K562 (cell line): Measurements from ENCODE around the gene CEMIP. TPM values are rescaled to one million over a fixed set of nuclear protein-coding genes. Genes with fewer than 3 reads are reported as not detected.

ENCODE experiments used
- ATAC-seq: fragments of 200-7000 bp; cut with Tn5 transposase; 3 replicates; pipeline ENCODE4 v1.9.1; 2020; ENCODE audit warnings: moderate library complexity
- BruUV-seq: library from RNA; stranded (reverse); fragments of 400-500 nt; replicated peaks from 2 replicates; lab custom pipeline; 2021; lab: Mats Ljungman, UMichigan
- CTCF ChIA-PET: fragments of 300-600 bp; formaldehyde crosslinking; extraction: SDS; loops from one replicate; lab custom pipeline; 2021; ENCODE audit warnings: low intra/inter-chr PET ratio; lab: Yijun Ruan, JAX
- POLR2A ChIA-PET: fragments of 300-600, 350-650 bp; sonication (Branson Sonifier 250); formaldehyde crosslinking; extraction: SDS; loops from one replicate; lab custom pipeline; 2021; ENCODE audit warnings: antibody characterized with exemption, inconsistent platforms; lab: Yijun Ruan, JAX
- DNase-seq, 4 experiments: peaks; one replicate each; pipeline versions ENCODE4 v3.0.0 to v3.0.0-alpha.2; 2011 to 2018; ENCODE audit warnings: low spot score in 3 of 4, mixed read lengths in 3 of 4; ENCODE audit errors: extremely low read depth in 1 of 4
- FAIRE-seq: peaks from 2 replicates; lab custom pipeline; 2011; peaks lifted over from hg19 to GRCh38; lab: Jason Lieb, UNC
- H2AFZ ChIP-seq: 2 replicates; pipeline ENCODE4 v1.6.0; 2011; ENCODE audit warnings: low read depth, low read length, control low read depth, inconsistent platforms
- H3K27ac ChIP-seq: fragments of 200-600 bp; 3 replicates; pipeline ENCODE4 v1.8.0; 2011; ENCODE audit warnings: low read depth, mild to moderate bottlenecking, control low read depth, inconsistent platforms, low read length, moderate library complexity, mixed read lengths; ENCODE audit errors: extremely low read depth
- H3K27me3 ChIP-seq, 2 experiments: fragments of 300-600 bp in 1 of 2; 2 replicates in 1 of 2; 3 replicates in 1 of 2; pipeline versions ENCODE4 v1.6.0 to v1.8.0; 2011; ENCODE audit warnings: inconsistent platforms in 2 of 2, low read length in 2 of 2, mild to moderate bottlenecking in 1 of 2, mixed read lengths in 1 of 2, moderate library complexity in 1 of 2; ENCODE audit not compliant: control insufficient read depth in 2 of 2, insufficient read depth in 2 of 2
- H3K36me3 ChIP-seq: fragments of 300-600 bp; 3 replicates; pipeline ENCODE4 v1.8.0; 2011; ENCODE audit warnings: mild to moderate bottlenecking, low read length, inconsistent platforms; ENCODE audit not compliant: control insufficient read depth, insufficient read depth
- H3K4me1 ChIP-seq, 2 experiments: fragments of 200-600 bp in 1 of 2; replicated peaks in 1 of 2; 2 replicates in 1 of 2; 3 replicates in 1 of 2; pipeline versions ENCODE4 v1.5.1 to v1.8.0; 2011; ENCODE audit warnings: inconsistent platforms in 2 of 2, low read length in 2 of 2, mild to moderate bottlenecking in 1 of 2, mixed read lengths in 1 of 2, moderate library complexity in 1 of 2; ENCODE audit not compliant: control insufficient read depth in 2 of 2, insufficient read depth in 2 of 2
- H3K4me2 ChIP-seq: 2 replicates; pipeline ENCODE4 v1.6.1; 2011; ENCODE audit warnings: low read length, control low read depth, inconsistent platforms, mixed read lengths; ENCODE audit not compliant: insufficient read depth
- H3K4me3 ChIP-seq: fragments of 200-600 bp; sonication (generic), shearing (Covaris generic); 2 replicates; pipeline ENCODE4 v1.5.1; 2016; ENCODE audit warnings: control low read depth, inconsistent platforms
- H3K79me2 ChIP-seq: fragments of 200-600 bp; 3 replicates; pipeline ENCODE4 v1.8.0; 2011; ENCODE audit warnings: low read length, inconsistent platforms; ENCODE audit not compliant: control insufficient read depth, insufficient read depth
- H3K9ac ChIP-seq, 2 experiments: 2 replicates each; pipeline versions ENCODE4 v1.6.0 to v1.6.1; 2011; ENCODE audit warnings: low read depth in 2 of 2, low read length in 2 of 2, control low read depth in 1 of 2, inconsistent platforms in 1 of 2, mild to moderate bottlenecking in 1 of 2, mixed read lengths in 1 of 2; ENCODE audit not compliant: insufficient read depth in 1 of 2
- H3K9me1 ChIP-seq: one replicate; pipeline ENCODE4 v1.6.0; 2011; ENCODE audit warnings: inconsistent platforms, mild to moderate bottlenecking, low read length, moderate library complexity; ENCODE audit not compliant: control insufficient read depth, insufficient read depth
- H3K9me3 ChIP-seq: replicated peaks from 2 replicates; pipeline ENCODE4 v1.5.1; 2011; ENCODE audit warnings: low read depth, low read length, inconsistent platforms; ENCODE audit not compliant: control insufficient read depth, insufficient read depth
- H4K20me1 ChIP-seq: replicated peaks from 2 replicates; pipeline ENCODE4 v1.6.1; 2011; ENCODE audit warnings: low read length, inconsistent platforms, mixed read lengths; ENCODE audit not compliant: control insufficient read depth, insufficient read depth
- ATF1 ChIP-seq, 2 experiments: fragments of 450-650 bp in 1 of 2; IDR thresholded peaks; 2 replicates each; pipeline ENCODE4 v1.6.1; 2016; ENCODE audit warnings: missing compliant biosample characterization in 1 of 2, missing genetic modification characterization in 1 of 2
- FOXJ2 ChIP-seq: fragments of 200-800 bp; sonication (Bioruptor generic); IDR thresholded peaks from 2 replicates; pipeline ENCODE4 v1.6.1; 2016; ENCODE audit warnings: missing genetic modification characterization, missing compliant biosample characterization
- FOXP4 ChIP-seq: sonication (generic); formaldehyde crosslinking; IDR thresholded peaks from 2 replicates; pipeline ENCODE4 v1.8.0; 2022; ENCODE audit warnings: mild to moderate bottlenecking, missing genetic modification reagents, borderline replicate concordance
- SIRT6 ChIP-seq: IDR thresholded peaks from one replicate; pipeline ENCODE4 v1.6.1; 2012; ENCODE audit warnings: low read depth, mild to moderate bottlenecking, control low read depth, inconsistent platforms, low read length, moderate library complexity
- SREBF2 ChIP-seq: sonication (generic); formaldehyde crosslinking; IDR thresholded peaks from 2 replicates; pipeline ENCODE4 v1.4.0; 2020; ENCODE audit warnings: mild to moderate bottlenecking, missing genetic modification reagents
- TOE1 ChIP-seq, 2 experiments: fragments of 450-650 bp in 1 of 2; sonication (generic) in 1 of 2; formaldehyde crosslinking in 1 of 2; IDR thresholded peaks; 2 replicates each; pipeline versions ENCODE4 v1.7.1 to v1.8.0; 2016 to 2022; ENCODE audit warnings: borderline replicate concordance in 2 of 2, mild to moderate bottlenecking in 2 of 2, antibody characterized with exemption in 1 of 2, inconsistent platforms in 1 of 2, low read depth in 1 of 2, missing genetic modification reagents in 1 of 2, moderate library complexity in 1 of 2
- ZBTB7A ChIP-seq: IDR thresholded peaks from 2 replicates; pipeline ENCODE4 v1.6.1; 2011; ENCODE audit warnings: low read depth, mild to moderate bottlenecking, low read length, moderate library complexity, borderline replicate concordance; ENCODE audit not compliant: control insufficient read depth
- ZBTB8A ChIP-seq: fragments of 450-650 bp; IDR thresholded peaks from 2 replicates; pipeline ENCODE4 v1.6.1; 2018; ENCODE audit warnings: mild to moderate bottlenecking, moderate library complexity; ENCODE audit not compliant: partially characterized antibody
- ZEB2 ChIP-seq: fragments of 450-650 bp; IDR thresholded peaks from 2 replicates; pipeline ENCODE4 v1.6.1; 2016
- ZNF121 ChIP-seq: sonication (generic); formaldehyde crosslinking; conservative IDR thresholded peaks from 2 replicates; pipeline ENCODE4 v1.8.0; 2022; ENCODE audit warnings: missing genetic modification reagents
- WGBS: fragments of 100-300 bp; shearing (Covaris generic); methylation state at CpG from one replicate; pipeline ENCODE4 v1.1.6; 2016; ENCODE audit warnings: low coverage, mixed read lengths; ENCODE audit not compliant: insufficient coverage; ENCODE audit errors: missing lambda C conversion rate; 5-methylcytosine and 5-hydroxymethylcytosine counted together
- in situ Hi-C: fragments of 300-500 bp; cut with MboI; formaldehyde crosslinking; loops from 4 replicates; pipeline ENCODE4 v1.15.0; 2018; ENCODE audit warnings: inconsistent platforms, mixed read lengths
- intact Hi-C: fragments of 100-400 bp; cut with micrococcal nuclease; formaldehyde crosslinking; loops from 2 replicates; pipeline ENCODE4 v1.14.2; 2022
- polyA plus RNA-seq, 8 experiments: library from polyadenylated mRNA; depleted of rRNA in 4 of 8; stranded (reverse) in 5 of 8; unstranded in 3 of 8; fragments of >200 nt; fragmentation: Nextera tagmentation in 2 of 8; fragmentation: Illumina TruSeq in 1 of 8; extraction: Ambion mirVana in 2 of 8; extraction: Trizol in 1 of 8; gene quantifications; 2 replicates each; pipeline versions ENCODE4 v1.2.1 to v1.2.3, GENCODE V29; 2011 to 2014; ENCODE audit warnings: inconsistent platforms in 1 of 8, missing spikeins in 1 of 8
- total RNA-seq, 7 experiments: library from RNA; depleted of rRNA in 6 of 7; stranded (reverse); fragments of >200 nt in 6 of 7; fragmentation: Illumina TruSeq in 2 of 7; extraction: Trizol in 2 of 7; gene quantifications; 2 replicates each; pipeline versions ENCODE4 v1.2.1 to v1.2.3, GENCODE V29; 2011 to 2021; ENCODE audit warnings: low replicate concordance in 1 of 7

The CEMIP gene
- total and polyA plus RNA-seq, 9 of the 15 experiments (the other 6 are each of a cell fraction or from before 2014, with no cell fraction given), result 0.33 TPM; not detected in 8

- no TSS peak for BruUV-seq
- CTCF ChIA-PET, result interaction anchor here (0.6 kb wide), 1 partner anchor 204 kb away, joined by 4 read pairs; the partner anchor contains the start of gene CEMIP
- FAIRE-seq (no peak), DNase-seq (no peak), ATAC-seq (no peak)
- H3K4me2 ChIP-seq, result no peak overlapping the region
- in situ Hi-C loops, result no loop called here
- H3K79me2 ChIP-seq, result peaks cover 58% of the 10 kb centered on the region
- H3K9ac ChIP-seq, result no peak overlapping the region
- intact Hi-C loops, result loop anchor here (10.0 kb wide), 1 partner anchor 342 kb away; the partner anchor contains the start of gene STARD5
- H3K27ac ChIP-seq, result no peak overlapping the region
- H4K20me1 ChIP-seq, result peaks cover 22% of the 10 kb centered on the region
- no peak for TF ChIP-seq ZEB2
- peak; percentile 71 for TF ChIP-seq ZNF121
- H3K4me1 ChIP-seq, result peaks cover 10 to 21% of the 10 kb centered on the region in 2 experiments
- POLR2A ChIA-PET, result interaction anchor here (0.6 kb wide), 1 partner anchor 259 kb away, joined by 5 read pairs; no protein-coding TSS in a partner anchor
- peaks cover 72% of the 10 kb centered on the region for H3K36me3 ChIP-seq
- no peak overlapping the region for H2AFZ ChIP-seq
- no peaks in the 10 kb centered on the region for H3K9me3 ChIP-seq
- WGBS, result 97% methylated on average over 5 of the region's 5 CpGs
- no peaks in the 10 kb centered on the region for H3K27me3 ChIP-seq
- H3K4me3 ChIP-seq, result no peak overlapping the region
- H3K9me1 ChIP-seq, result peaks cover 2% of the 10 kb centered on the region
Measured at GRCh38 chr15:80982839-80983238, 203.7 kb downstream of the CEMIP start.

- intact Hi-C loops (loop anchor here (5.0 to 10.0 kb wide), 2 partner anchors 177 to 340 kb away; partner anchors contain the start of gene STARD5), in situ Hi-C loops (no loop called here)
- ChIA-PET POLR2A (no interaction called here), CTCF (no interaction called here)
- Histone ChIP-seq H3K27me3 (no peaks in the 10 kb centered on the region), H3K4me1 (peaks cover 10 to 28% of the 10 kb centered on the region in 2 experiments), H3K27ac (no peak overlapping the region), H2AFZ (no peak overlapping the region), H3K79me2 (peaks cover 75% of the 10 kb centered on the region), H3K4me3 (no peak overlapping the region), H3K9me3 (no peaks in the 10 kb centered on the region), H4K20me1 (peaks cover 20% of the 10 kb centered on the region), H3K9me1 (no peaks in the 10 kb centered on the region), H3K4me2 (peak overlapping the region; percentile 29), H3K36me3 (peaks cover 57% of the 10 kb centered on the region), H3K9ac (no peak overlapping the region)
- no peak for FAIRE-seq
- WGBS, result 71% methylated on average over 9 of the region's 9 CpGs
- DNase-seq, result no peak
- no peak for ATAC-seq
- no TSS peak for BruUV-seq
- no peak for TF ChIP-seq SREBF2 (CRISPR knock-in tag)
- no peak for TF ChIP-seq ZBTB8A
- no peak for TF ChIP-seq FOXP4
- TF ChIP-seq ATF1 (CRISPR knock-in tag; IDR thresholded peaks at IDR 0.05), result no peak
- TF ChIP-seq ATF1 (tag; IDR thresholded peaks at IDR 0.05), result no peak
- no peak for TF ChIP-seq FOXJ2 (tag)
- TF ChIP-seq ZBTB7A, result no peak
- TF ChIP-seq TOE1 (IDR thresholded peaks at IDR 0.05; ENCODE audit: borderline replicate concordance), result no peak
- TF ChIP-seq TOE1 (CRISPR knock-in tag; IDR thresholded peaks at IDR 0.05; ENCODE audit: borderline replicate concordance, low read depth), result no peak
- TF ChIP-seq SIRT6, result no peak
Measured at GRCh38 chr15:80984856-80985255, 205.7 kb downstream of the CEMIP start.
